ENCODE measurements around the gene SRPK2. TPM values are rescaled to one million over a fixed set of nuclear protein-coding genes. Genes with fewer than 3 reads are reported as not detected.

The SRPK2 gene
- total RNA-seq, 1 donor from 2014 or later, result 69.5 TPM

DNA sequence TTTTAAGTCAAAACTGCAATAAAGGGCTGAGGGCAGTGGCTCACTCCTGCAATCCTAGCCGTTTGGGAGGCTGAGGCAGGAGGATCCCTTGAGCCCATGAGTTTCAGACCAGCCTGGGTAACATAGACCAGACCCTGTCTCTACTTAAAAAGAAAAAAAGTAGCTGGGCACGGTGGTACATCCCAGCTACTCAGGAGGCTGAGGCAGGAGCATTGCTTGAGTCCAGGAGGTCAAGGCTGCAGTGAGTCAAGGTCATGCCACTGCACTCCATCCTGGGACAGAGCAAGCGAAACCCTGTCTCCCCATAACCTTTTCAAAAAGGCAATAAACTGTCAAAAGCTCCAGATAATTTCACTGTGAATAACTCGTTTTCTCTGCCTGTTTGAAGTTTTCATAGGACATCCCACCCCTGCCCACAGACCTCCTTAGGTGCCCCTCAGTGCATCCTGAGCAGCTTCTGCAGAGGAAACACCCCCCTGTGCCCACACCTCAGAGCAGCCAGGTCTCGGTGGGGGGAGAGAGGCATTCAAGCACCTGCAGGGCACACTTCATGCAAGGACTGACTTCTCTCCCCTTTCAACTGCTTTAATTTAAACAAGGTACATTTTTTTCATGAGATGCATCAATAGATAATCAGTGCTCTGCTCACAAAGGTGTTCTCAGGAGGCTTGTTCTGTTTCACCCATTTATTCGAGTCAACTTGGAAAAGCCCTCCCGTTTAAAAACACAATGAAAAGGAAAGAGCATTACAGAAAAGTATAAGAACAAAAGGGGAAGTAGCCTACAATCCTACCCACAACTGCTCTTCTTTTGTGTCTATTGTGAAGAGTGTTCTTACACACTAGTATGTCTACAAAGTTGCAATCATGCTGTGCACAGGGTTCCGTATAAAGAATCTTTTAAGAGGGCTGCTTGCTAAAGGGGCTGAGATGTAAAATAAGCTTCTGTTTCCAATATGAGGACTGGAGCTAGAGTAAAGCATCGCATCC is 269.8 kb downstream of the SRPK2 start:
- TF ChIP-seq, protein P1, sequence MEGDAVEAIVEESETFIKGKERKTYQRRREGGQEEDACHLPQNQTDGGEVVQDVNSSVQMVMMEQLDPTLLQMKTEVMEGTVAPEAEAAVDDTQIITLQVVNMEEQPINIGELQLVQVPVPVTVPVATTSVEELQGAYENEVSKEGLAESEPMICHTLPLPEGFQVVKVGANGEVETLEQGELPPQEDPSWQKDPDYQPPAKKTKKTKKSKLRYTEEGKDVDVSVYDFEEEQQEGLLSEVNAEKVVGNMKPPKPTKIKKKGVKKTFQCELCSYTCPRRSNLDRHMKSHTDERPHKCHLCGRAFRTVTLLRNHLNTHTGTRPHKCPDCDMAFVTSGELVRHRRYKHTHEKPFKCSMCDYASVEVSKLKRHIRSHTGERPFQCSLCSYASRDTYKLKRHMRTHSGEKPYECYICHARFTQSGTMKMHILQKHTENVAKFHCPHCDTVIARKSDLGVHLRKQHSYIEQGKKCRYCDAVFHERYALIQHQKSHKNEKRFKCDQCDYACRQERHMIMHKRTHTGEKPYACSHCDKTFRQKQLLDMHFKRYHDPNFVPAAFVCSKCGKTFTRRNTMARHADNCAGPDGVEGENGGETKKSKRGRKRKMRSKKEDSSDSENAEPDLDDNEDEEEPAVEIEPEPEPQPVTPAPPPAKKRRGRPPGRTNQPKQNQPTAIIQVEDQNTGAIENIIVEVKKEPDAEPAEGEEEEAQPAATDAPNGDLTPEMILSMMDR (IDR thresholded peaks at IDR 0.05), result no peak
- Mint-ChIP-seq H3K9me3 (ENCODE audit: unreplicated experiment) (no peaks in the 10 kb centered on the region), H3K27me3 (ENCODE audit: unreplicated experiment) (no peaks in the 10 kb centered on the region), H3K36me3 (ENCODE audit: unreplicated experiment) (peaks cover 27% of the 10 kb centered on the region), H3K27ac (ENCODE audit: unreplicated experiment) (no peak overlapping the region), H3K4me1 (ENCODE audit: unreplicated experiment) (no peaks in the 10 kb centered on the region), H3K4me3 (ENCODE audit: unreplicated experiment) (no peak overlapping the region)
- DNase-seq (ENCODE audit: extremely low spot score, unreplicated experiment), result no peak

DNA sequence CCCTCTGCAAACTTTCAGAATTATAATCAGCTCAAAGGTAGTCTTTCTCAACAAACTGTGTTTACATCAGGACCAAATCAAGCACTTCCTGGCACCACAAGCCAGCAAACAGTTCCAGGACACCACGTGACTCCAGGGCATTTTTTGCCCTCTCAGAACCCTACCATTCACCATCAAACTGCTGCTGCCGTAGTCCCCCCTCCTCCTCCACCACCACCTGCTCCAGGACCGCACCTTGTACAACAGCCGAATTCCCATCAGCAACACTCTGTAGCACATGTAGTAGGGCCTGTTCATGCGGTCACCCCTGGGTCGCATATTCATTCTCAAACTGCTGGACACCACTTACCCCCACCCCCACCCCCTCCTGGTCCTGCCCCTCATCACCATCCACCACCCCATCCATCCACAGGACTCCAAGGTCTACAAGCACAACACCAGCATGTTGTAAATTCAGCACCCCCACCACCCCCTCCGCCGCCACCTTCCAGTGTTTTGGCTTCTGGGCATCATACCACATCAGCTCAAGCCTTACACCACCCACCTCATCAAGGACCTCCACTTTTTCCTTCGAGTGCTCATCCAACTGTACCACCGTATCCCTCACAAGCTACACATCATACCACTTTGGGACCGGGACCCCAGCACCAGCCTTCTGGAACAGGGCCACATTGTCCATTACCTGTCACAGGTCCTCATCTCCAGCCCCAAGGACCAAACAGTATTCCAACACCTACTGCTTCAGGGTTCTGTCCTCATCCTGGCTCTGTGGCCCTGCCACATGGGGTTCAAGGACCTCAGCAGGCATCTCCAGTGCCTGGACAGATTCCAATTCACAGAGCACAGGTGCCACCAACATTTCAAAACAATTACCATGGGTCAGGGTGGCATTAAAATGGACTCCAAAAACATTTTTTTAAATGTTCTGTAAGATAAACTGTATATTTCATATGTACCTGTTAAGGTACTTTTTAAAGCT is 276.0 kb downstream of the SRPK2 start:
- Mint-ChIP-seq H3K27ac (ENCODE audit: unreplicated experiment) (peak overlapping the region; percentile 54), H3K4me3 (ENCODE audit: unreplicated experiment) (no peak overlapping the region), H3K36me3 (ENCODE audit: unreplicated experiment) (peaks cover 57% of the 10 kb centered on the region), H3K27me3 (ENCODE audit: unreplicated experiment) (no peaks in the 10 kb centered on the region), H3K4me1 (ENCODE audit: unreplicated experiment) (peaks cover 5% of the 10 kb centered on the region), H3K9me3 (ENCODE audit: unreplicated experiment) (no peaks in the 10 kb centered on the region)
- TF ChIP-seq, protein P1 (IDR thresholded peaks at IDR 0.05), result no peak
- no peak for DNase-seq (ENCODE audit: extremely low spot score, unreplicated experiment)

DNA sequence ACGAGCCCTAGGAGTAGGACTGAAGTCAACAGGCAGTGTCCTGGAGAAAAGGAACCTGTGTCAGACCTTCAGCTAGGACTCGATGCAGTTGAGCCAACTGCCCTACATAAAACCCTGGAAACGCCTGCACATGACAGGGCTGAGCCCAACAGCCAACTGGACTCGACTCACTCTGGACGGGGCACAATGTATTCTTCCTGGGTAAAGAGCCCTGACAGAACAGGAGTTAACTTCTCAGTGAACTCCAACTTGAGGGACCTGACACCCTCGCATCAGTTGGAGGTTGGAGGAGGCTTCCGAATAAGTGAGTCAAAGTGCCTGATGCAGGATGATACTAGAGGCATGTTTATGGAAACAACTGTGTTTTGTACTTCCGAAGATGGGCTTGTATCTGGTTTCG is 281.3 kb downstream of the SRPK2 start:
- Mint-ChIP-seq H3K27me3 (ENCODE audit: unreplicated experiment) (no peaks in the 10 kb centered on the region), H3K4me1 (ENCODE audit: unreplicated experiment) (peaks cover 10% of the 10 kb centered on the region), H3K27ac (ENCODE audit: unreplicated experiment) (no peak overlapping the region), H3K36me3 (ENCODE audit: unreplicated experiment) (peaks cover 64% of the 10 kb centered on the region), H3K4me3 (ENCODE audit: unreplicated experiment) (no peak overlapping the region), H3K9me3 (ENCODE audit: unreplicated experiment) (no peaks in the 10 kb centered on the region)
- TF ChIP-seq, protein P1 (IDR thresholded peaks at IDR 0.05), result no peak
- no peak for DNase-seq (ENCODE audit: extremely low spot score, unreplicated experiment)

DNA sequence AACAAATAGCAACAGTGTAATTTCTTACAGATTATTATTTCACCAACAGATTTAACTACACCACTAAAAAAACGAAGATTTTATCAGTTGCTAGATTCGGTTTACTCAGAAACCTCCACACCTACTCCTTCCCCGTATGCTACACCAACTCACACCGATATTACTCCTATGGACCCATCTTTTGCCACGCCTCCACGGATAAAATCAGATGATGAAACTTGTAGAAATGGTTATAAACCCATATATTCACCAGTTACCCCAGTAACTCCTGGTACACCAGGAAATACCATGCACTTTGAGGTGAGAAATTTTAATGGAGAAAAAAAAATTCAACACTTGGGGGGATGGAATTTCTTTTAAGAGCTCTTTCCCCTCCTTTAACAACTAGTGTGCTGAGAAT is 282.2 kb downstream of the SRPK2 start:
- no peak for DNase-seq (ENCODE audit: extremely low spot score, unreplicated experiment)
- Mint-ChIP-seq H3K9me3 (ENCODE audit: unreplicated experiment) (no peaks in the 10 kb centered on the region), H3K27me3 (ENCODE audit: unreplicated experiment) (no peaks in the 10 kb centered on the region), H3K27ac (ENCODE audit: unreplicated experiment) (peak overlapping the region; percentile 31), H3K4me3 (ENCODE audit: unreplicated experiment) (no peak overlapping the region), H3K4me1 (ENCODE audit: unreplicated experiment) (peaks cover 7% of the 10 kb centered on the region), H3K36me3 (ENCODE audit: unreplicated experiment) (peaks cover 55% of the 10 kb centered on the region)
- TF ChIP-seq, protein P1 (IDR thresholded peaks at IDR 0.05), result no peak
